GM18505 (cell line): ENCODE results near the gene SMYD5.
A peak's percentile ranks its signal among the peaks of the same experiment; 100 is the strongest.

Source experiments
- ATAC-seq: cut with Tn5 transposase; IDR thresholded peaks from one replicate; pipeline ENCODE4 v1.9.1; 2021; ENCODE audit not compliant: unreplicated experiment
- POLR2A ChIP-seq: IDR thresholded peaks from 4 replicates; pipeline ENCODE4 v1.6.1; 2011; ENCODE audit warnings: borderline replicate concordance; ENCODE audit not compliant: insufficient read depth, insufficient read length; ENCODE audit errors: extremely low read depth

The SMYD5 gene

GRCh38 chr2:73239776-73240175 is 25.7 kb downstream of the SMYD5 start:
- ATAC-seq: no peak

GRCh38 chr2:73243884-73244570 is 30.0 kb downstream of the SMYD5 start:
- no peak for ATAC-seq

More at GRCh38 chr2:73239776-73240175, 25.7 kb downstream of the SMYD5 start:
- no peak for TF ChIP-seq POLR2A

GRCh38 chr2:73244580-73244979 is 30.5 kb downstream of the SMYD5 start:
- ATAC-seq: no peak
- no peak for TF ChIP-seq POLR2A

More at GRCh38 chr2:73243884-73244570, 30.0 kb downstream of the SMYD5 start:
- no peak for TF ChIP-seq POLR2A

GRCh38 chr2:73246850-73247249 is 32.8 kb downstream of the SMYD5 start:
- ATAC-seq: no peak
- no peak for TF ChIP-seq POLR2A

- TF ChIP-seq POLR2A: no peak
- ATAC-seq: no peak
Measured at GRCh38 chr2:73249636-73250035, 35.6 kb downstream of the SMYD5 start.

- TF ChIP-seq POLR2A: no peak
- ATAC-seq: no peak
Measured at GRCh38 chr2:73250872-73251846, 37.1 kb downstream of the SMYD5 start.

GRCh38 chr2:73252238-73253027 is 38.4 kb downstream of the SMYD5 start:
- no peak for TF ChIP-seq POLR2A
- ATAC-seq: no peak

GRCh38 chr2:73253400-73253799 is 39.4 kb downstream of the SMYD5 start:
- TF ChIP-seq POLR2A: no peak
- no peak for ATAC-seq

- ATAC-seq: no peak
- TF ChIP-seq POLR2A: peak; percentile 13
Measured at GRCh38 chr2:73253901-73254300, 39.9 kb downstream of the SMYD5 start.

- no peak for ATAC-seq
- no peak for TF ChIP-seq POLR2A
Measured at GRCh38 chr2:73254343-73255006, 40.4 kb downstream of the SMYD5 start.

GRCh38 chr2:73255007-73255644 is 41.1 kb downstream of the SMYD5 start:
- ATAC-seq: no peak
- TF ChIP-seq POLR2A: no peak
